Lower lobe of right lung (tissue), 2 donors: Measurements from ENCODE around the gene PRKAR1B. TPM values are rescaled to one million over a fixed set of nuclear protein-coding genes. Genes with fewer than 3 reads are reported as not detected.

Source experiments
- ATAC-seq, 2 donors: fragments of 200-7000 bp; cut with Tn5 transposase; one replicate each; pipeline ENCODE4 v1.9.1; 2020 to 2022; ENCODE audit warnings: mild to moderate bottlenecking in 2 of 2, moderate library complexity in 2 of 2
- DNase-seq: peaks from one replicate; pipeline ENCODE4 v3.0.0-alpha.2; 2020
- H3K27ac ChIP-seq: fragments of 200-600 bp; one replicate; pipeline ENCODE4 v1.8.0; 2022
- H3K27me3 ChIP-seq: fragments of 200-600 bp; one replicate; pipeline ENCODE4 v1.8.0; 2022; ENCODE audit warnings: low read depth
- H3K36me3 ChIP-seq: fragments of 200-600 bp; one replicate; pipeline ENCODE4 v1.8.0; 2022; ENCODE audit warnings: mild to moderate bottlenecking
- H3K4me1 ChIP-seq: fragments of 200-600 bp; one replicate; pipeline ENCODE4 v1.8.0; 2022
- H3K4me3 ChIP-seq: fragments of 200-600 bp; one replicate; pipeline ENCODE4 v1.8.0; 2022; ENCODE audit warnings: mild to moderate bottlenecking
- H3K9me3 ChIP-seq: fragments of 200-600 bp; one replicate; pipeline ENCODE4 v1.8.0; 2022
- CTCF ChIP-seq: fragments of 200-600 bp; IDR thresholded peaks from one replicate; pipeline ENCODE4 v1.8.0; 2022; ENCODE audit warnings: antibody characterized with exemption, mild to moderate bottlenecking
- intact Hi-C: fragments of 100-400 bp; cut with DNase I; formaldehyde crosslinking; loops from one replicate; pipeline ENCODE4 v1.11.0; 2022
- total RNA-seq: library from RNA; stranded (reverse); fragmentation: NEBNext Ultra II Directional; extraction: Animal tissue kit (Norgen Biotek cat#: 25700); gene quantifications from one replicate; pipeline ENCODE4 v1.2.1, GENCODE V29; 2021
- donor health status: DM: no; HTN: yes; CAD: no; lungs with severe emphysema.

The PRKAR1B gene
- total RNA-seq, 1 donor from 2014 or later, result 16.8 TPM

GRCh38 chr7:582931-583330 lies 144.2 kb downstream of the PRKAR1B start:
- Histone ChIP-seq H3K36me3 (no peaks in the 10 kb centered on the region), H3K27me3 (no peaks in the 10 kb centered on the region), H3K4me3 (no peak overlapping the region), H3K27ac (no peak overlapping the region), H3K4me1 (no peaks in the 10 kb centered on the region), H3K9me3 (no peaks in the 10 kb centered on the region)
- TF ChIP-seq CTCF, result no peak
- intact Hi-C loops, result no loop called here
- ATAC-seq (no peak), DNase-seq (peak; percentile 36)

- Histone ChIP-seq H3K9me3 (no peaks in the 10 kb centered on the region), H3K27ac (no peak overlapping the region), H3K4me1 (no peaks in the 10 kb centered on the region), H3K36me3 (no peaks in the 10 kb centered on the region), H3K27me3 (no peaks in the 10 kb centered on the region), H3K4me3 (no peak overlapping the region)
- DNase-seq, result peak; percentile 39
- intact Hi-C loops, result no loop called here
- no peak for TF ChIP-seq CTCF
- ATAC-seq, result no peak
These were observed 144.8 kb downstream of the PRKAR1B start for GRCh38 chr7:582081-582835.

GRCh38 chr7:578386-578785 lies 148.7 kb downstream of the PRKAR1B start:
- no peaks in the 10 kb centered on the region for H3K4me1 ChIP-seq
- intact Hi-C loops, result no loop called here
- no peak overlapping the region for H3K4me3 ChIP-seq
- H3K9me3 ChIP-seq, result no peaks in the 10 kb centered on the region
- DNase-seq (no peak), ATAC-seq (no peak)
- TF ChIP-seq CTCF, result no peak
- no peaks in the 10 kb centered on the region for H3K36me3 ChIP-seq
- no peak overlapping the region for H3K27ac ChIP-seq
- no peaks in the 10 kb centered on the region for H3K27me3 ChIP-seq

GRCh38 chr7:577741-578370 lies 149.2 kb downstream of the PRKAR1B start:
- DNase-seq (no peak), ATAC-seq (no peak)
- Histone ChIP-seq H3K36me3 (no peaks in the 10 kb centered on the region), H3K4me3 (no peak overlapping the region), H3K9me3 (no peaks in the 10 kb centered on the region), H3K27ac (no peak overlapping the region), H3K4me1 (no peaks in the 10 kb centered on the region), H3K27me3 (no peaks in the 10 kb centered on the region)
- intact Hi-C loops, result no loop called here
- no peak for TF ChIP-seq CTCF

GRCh38 chr7:577278-577665 lies 149.8 kb downstream of the PRKAR1B start:
- intact Hi-C loops, result no loop called here
- Histone ChIP-seq H3K27me3 (no peaks in the 10 kb centered on the region), H3K27ac (no peak overlapping the region), H3K4me1 (no peaks in the 10 kb centered on the region), H3K9me3 (no peaks in the 10 kb centered on the region), H3K4me3 (no peak overlapping the region), H3K36me3 (no peaks in the 10 kb centered on the region)
- TF ChIP-seq CTCF, result no peak
- ATAC-seq, result no peak
- DNase-seq, result no peak
